HepG2 (cell line): ENCODE measurements around the gene TRMT1. TPM values are rescaled to one million over a fixed set of nuclear protein-coding genes. Genes with fewer than 3 reads are reported as not detected.
A peak's percentile ranks its signal among the peaks of the same experiment; 100 is the strongest.

ENCODE experiments used
- CEBPB ChIP-seq: IDR thresholded peaks from 2 replicates; pipeline ENCODE4 v1.6.1; 2011; ENCODE audit warnings: low read depth, low read length, improper control_type of control experiment, borderline replicate concordance
- HINFP ChIP-seq: sonication (generic); formaldehyde crosslinking; IDR thresholded peaks from 2 replicates; pipeline ENCODE4 v1.4.0; 2020; ENCODE audit warnings: low read depth, mild to moderate bottlenecking, missing genetic modification reagents
- HOXD1 ChIP-seq: sonication (generic); formaldehyde crosslinking; IDR thresholded peaks from 2 replicates; pipeline ENCODE4 v1.5.0; 2020; ENCODE audit warnings: missing genetic modification reagents
- JUN ChIP-seq: sonication (generic); formaldehyde crosslinking; IDR thresholded peaks from 2 replicates; pipeline ENCODE4 v1.4.0; 2020; ENCODE audit warnings: mild to moderate bottlenecking, missing genetic modification reagents
- KDM4B ChIP-seq: sonication (generic); formaldehyde crosslinking; IDR thresholded peaks from 2 replicates; pipeline ENCODE4 v1.4.0; 2020; ENCODE audit warnings: missing genetic modification reagents
- KMT2B ChIP-seq: IDR thresholded peaks from 2 replicates; pipeline ENCODE4 v1.6.1; 2016; ENCODE audit warnings: missing genetic modification reagents, missing compliant biosample characterization
- NFAT5 ChIP-seq: sonication (generic); formaldehyde crosslinking; IDR thresholded peaks from 2 replicates; pipeline ENCODE4 v1.4.0; 2020; ENCODE audit warnings: missing genetic modification reagents
- NR0B2 ChIP-seq: sonication (generic); formaldehyde crosslinking; IDR thresholded peaks from 2 replicates; pipeline ENCODE4 v1.4.0; 2020; ENCODE audit warnings: mild to moderate bottlenecking, missing genetic modification reagents
- PPARG ChIP-seq: conservative IDR thresholded peaks from 2 replicates; pipeline ENCODE4 v1.6.1; 2016; ENCODE audit warnings: missing biosample characterization, missing genetic modification reagents
- XBP1 ChIP-seq: sonication (generic); formaldehyde crosslinking; IDR thresholded peaks from 2 replicates; pipeline ENCODE4 v1.5.0; 2020; ENCODE audit warnings: missing genetic modification reagents
- ZFP82 ChIP-seq: sonication (generic); formaldehyde crosslinking; IDR thresholded peaks from 2 replicates; pipeline ENCODE4 v1.5.1; 2020; ENCODE audit warnings: mild to moderate bottlenecking, missing genetic modification reagents, borderline replicate concordance
- ZHX2 ChIP-seq, 2 experiments: sonication (generic) in 1 of 2; formaldehyde crosslinking in 1 of 2; IDR thresholded peaks; 2 replicates each; pipeline versions ENCODE4 v1.6.1 to v1.9.0; 2014 to 2022; ENCODE audit warnings: antibody characterized with exemption in 1 of 2, borderline replicate concordance in 1 of 2, inconsistent platforms in 1 of 2, low read depth in 1 of 2, missing genetic modification reagents in 1 of 2
- ZNF24 ChIP-seq: fragments of 450-650 bp; IDR thresholded peaks from 2 replicates; pipeline ENCODE4 v1.6.1; 2017; ENCODE audit warnings: antibody characterized with exemption, mild to moderate bottlenecking
- ZNF678 ChIP-seq: sonication (generic); formaldehyde crosslinking; IDR thresholded peaks from 2 replicates; pipeline ENCODE4 v1.4.0; 2020; ENCODE audit warnings: mild to moderate bottlenecking, missing genetic modification reagents
- ZNF781 ChIP-seq: sonication (generic); formaldehyde crosslinking; IDR thresholded peaks from 2 replicates; pipeline ENCODE4 v1.5.1; 2020; ENCODE audit warnings: borderline replicate concordance, mild to moderate bottlenecking, missing genetic modification reagents; ENCODE audit errors: not compliant biosample characterization
- polyA plus RNA-seq, 8 experiments: library from polyadenylated mRNA; depleted of rRNA in 3 of 8; stranded (reverse) in 7 of 8; unstranded in 1 of 8; fragments of >200 nt; fragmentation: Illumina TruSeq in 4 of 8; extraction: Trizol in 4 of 8; gene quantifications; 2 replicates each; pipeline versions ENCODE4 v1.2.1 to v1.2.3, GENCODE V29; 2011 to 2016; ENCODE audit warnings: low read depth in 4 of 8, missing spikeins in 1 of 8, mixed read lengths in 1 of 8; ENCODE audit not compliant: insufficient read depth in 1 of 8
- total RNA-seq, 5 experiments: library from RNA; depleted of rRNA; stranded (reverse); fragments of >200 nt; fragmentation: Illumina TruSeq; extraction: Trizol; gene quantifications; 2 replicates each; pipeline ENCODE4 v1.2.3, GENCODE V29; 2016; ENCODE audit warnings: low read depth in 1 of 5

The TRMT1 gene
- total and polyA plus RNA-seq, 2 of the 13 experiments (the other 11 are each of a cell fraction or from before 2014, with no cell fraction given): 35.5 to 44.1 TPM

- TF ChIP-seq KDM4B (CRISPR knock-in tag) (no peak), HINFP (CRISPR knock-in tag) (peak; percentile 54; the same call in 1 of the 2 replicates), ZNF24 (no peak), ZFP82 (no peak), HOXD1 (CRISPR knock-in tag) (no peak), KMT2B (CRISPR knock-in tag) (peak; percentile 59; the same call in 1 of the 2 replicates), NR0B2 (CRISPR knock-in tag) (0 out of 2 replicates have a peak, but pooled peaks have one; percentile 41), XBP1 (no peak), PPARG (CRISPR knock-in tag) (peak; percentile 46; the same call in 1 of the 2 replicates), ZHX2 (IDR thresholded peaks at IDR 0.05; ENCODE audit: low read depth) (peak; percentile 95), ZHX2 (CRISPR knock-in tag; IDR thresholded peaks at IDR 0.05; ENCODE audit: borderline replicate concordance) (no peak), ZNF678 (CRISPR knock-in tag) (0 out of 2 replicates have a peak, but pooled peaks have one; percentile 24), JUN (CRISPR knock-in tag) (0 out of 2 replicates have a peak, but pooled peaks have one; percentile 47), ZNF781 (peak; percentile 57), NFAT5 (CRISPR knock-in tag) (no peak), CEBPB (peak; percentile 44; the same call in 1 of the 2 replicates)
Observed at GRCh38 chr19:13150187-13150930, 33.8 kb upstream of the TRMT1 start, which contains the start of the genes IER2 and STX10 (continued).
